Stimulated activated CD4-positive, alpha-beta T cell treated with anti-CD3 and anti-CD28 coated beads, Interleukin-2, amount 100 ng/mL, for 48 hours (primary cell): ENCODE measurements around the gene SREBF1.

ENCODE experiments used
- DNase-seq, 2 donors: peaks; one replicate each; pipeline ENCODE4 v3.0.0-alpha.2; 2020

SREBF1 gene

DNA sequence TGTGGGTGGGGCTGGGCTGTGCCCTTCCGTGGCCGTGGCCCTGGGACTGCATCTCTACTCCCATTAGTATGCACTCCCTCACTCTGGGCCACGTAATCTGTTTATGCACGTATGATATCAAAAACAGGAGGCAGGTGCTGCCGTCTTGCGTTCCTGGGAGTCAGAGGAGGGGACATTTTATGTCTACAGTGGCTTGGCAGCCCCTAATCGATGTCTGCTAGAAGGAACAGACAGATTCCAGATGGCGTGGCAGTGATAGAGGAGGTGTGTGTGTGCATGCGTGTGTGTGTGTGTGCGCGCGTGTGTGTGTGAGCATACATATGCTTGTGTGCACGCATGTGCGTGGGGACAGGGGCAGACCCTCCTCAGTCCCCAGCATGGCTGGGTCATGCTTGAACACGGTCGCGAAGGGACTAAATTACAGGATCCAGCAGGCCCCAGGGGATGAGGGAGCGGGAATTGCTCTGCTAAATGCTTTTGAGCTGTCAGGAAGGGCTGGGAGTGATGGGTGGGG lies 44.7 kb downstream of the SREBF1 start:
- DNase-seq, result no peak

DNA sequence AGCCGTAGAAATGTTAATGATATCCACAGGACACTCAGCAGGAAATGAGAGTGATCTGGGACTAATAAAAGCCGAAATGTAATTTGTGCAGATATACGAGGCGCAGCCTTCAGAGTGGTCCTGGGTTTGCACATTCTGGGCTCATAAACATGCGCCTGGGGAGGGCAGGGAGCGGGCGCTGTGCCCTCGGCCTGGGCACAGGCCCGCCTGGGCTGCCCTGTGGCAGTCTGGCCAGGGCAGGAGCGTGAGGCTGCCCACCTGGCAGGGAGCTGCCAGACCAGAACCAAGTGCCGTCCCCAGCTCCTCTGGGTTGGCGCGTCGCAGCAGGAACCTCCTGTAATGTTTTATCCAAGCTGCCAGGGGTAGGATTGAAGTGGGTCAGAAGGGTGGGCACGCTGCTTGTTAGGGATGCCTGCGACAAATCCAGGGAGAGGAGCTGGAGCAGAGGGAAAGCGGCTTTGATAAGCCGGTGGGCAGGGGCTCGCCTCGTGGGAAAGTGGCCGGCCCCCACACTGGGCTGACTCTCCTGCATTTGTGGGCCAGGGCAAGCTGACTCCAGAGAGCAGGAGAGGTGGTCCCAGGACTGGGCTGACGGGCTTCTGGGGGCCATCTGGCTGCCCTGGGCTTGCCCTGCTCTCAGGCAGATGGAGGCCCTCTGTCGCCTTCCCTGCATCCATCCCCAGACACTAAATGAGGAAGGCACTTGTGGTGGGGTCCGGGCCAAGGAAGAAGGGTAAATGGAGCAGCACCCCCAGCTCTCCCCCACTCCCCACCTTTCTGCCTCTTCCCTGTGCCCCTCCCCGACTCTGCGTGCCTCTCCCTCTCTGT lies 45.9 kb downstream of the SREBF1 start:
- DNase-seq, result no peak

DNA sequence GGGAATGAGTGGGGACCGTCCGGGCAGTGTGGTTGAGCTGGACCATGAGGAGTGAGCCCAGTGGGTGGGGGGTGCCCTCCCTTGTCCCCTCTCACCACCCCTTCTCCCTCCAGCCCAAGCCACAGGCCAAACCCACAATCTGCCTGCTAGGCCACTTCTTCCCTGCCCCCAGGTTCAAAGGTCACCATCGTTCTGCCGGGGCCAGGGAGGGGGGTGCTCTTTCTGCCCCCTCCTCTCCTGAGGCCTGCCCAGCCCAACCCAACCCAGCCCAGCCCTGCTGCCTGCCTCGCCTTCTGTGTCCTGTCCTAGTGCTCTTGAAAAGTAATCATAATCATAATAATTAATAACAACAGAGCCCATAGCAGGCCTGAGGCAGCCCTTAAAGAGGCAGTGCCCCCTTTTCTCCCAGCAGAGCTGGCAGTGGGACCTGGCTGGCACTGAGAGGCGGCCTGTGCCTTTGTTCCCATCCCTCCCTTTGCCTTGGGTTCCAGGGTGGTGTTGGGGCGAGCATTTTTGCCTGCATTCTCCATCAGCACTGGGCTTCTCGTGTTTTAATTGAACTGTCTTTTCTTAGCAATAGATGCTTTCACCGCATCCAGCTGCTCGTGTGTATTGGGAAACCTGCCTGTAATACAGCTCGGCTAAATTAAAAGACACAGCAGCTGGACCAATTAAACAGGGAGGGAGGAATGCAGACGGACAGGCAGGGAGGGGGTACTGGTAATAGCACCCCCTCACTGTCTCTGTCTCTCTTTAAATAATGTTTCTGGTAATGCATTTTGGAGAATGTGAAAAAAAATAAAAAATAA lies 46.8 kb downstream of the SREBF1 start:
- no peak for DNase-seq

DNA sequence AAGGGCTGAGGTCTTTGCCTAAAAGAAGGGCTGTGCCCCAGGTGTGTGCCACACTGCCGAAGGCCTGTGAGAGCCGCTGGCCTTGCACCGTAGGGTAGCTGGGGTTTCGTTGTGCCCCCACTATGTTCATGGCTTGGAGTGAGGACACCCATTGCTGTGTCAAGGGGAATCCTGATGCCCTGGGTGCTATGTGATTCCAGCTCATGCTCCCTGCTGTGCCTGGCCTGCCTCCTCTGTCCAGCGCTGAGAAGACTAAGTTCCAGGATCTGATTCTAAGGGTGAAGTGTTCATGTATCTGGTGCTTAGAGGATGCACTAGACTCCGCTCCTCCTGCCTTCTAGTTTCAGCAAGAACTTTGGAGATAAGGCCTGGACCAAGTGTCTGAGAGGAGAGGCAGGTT lies 47.4 kb downstream of the SREBF1 start:
- no peak for DNase-seq

DNA sequence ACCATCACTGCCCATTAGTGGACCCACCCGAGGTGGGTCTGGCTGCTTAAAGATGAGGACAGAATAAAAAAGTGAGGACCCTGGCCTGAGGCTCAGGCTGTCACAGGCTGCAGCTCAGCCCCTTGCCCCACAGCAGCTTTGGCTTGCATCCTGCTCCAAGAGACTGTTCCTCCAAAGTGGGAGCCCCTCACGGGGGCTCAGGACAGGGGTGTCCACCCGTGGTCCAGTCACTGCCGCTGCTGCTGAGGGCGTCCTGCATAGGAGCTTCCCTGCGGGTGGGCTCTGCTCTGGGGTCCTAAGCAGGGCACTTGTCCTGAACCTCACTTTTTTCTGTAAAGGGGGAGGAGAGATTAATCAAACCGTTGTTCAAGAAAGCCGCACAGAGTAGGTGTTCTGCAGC lies 47.8 kb downstream of the SREBF1 start:
- DNase-seq, result no peak

DNA sequence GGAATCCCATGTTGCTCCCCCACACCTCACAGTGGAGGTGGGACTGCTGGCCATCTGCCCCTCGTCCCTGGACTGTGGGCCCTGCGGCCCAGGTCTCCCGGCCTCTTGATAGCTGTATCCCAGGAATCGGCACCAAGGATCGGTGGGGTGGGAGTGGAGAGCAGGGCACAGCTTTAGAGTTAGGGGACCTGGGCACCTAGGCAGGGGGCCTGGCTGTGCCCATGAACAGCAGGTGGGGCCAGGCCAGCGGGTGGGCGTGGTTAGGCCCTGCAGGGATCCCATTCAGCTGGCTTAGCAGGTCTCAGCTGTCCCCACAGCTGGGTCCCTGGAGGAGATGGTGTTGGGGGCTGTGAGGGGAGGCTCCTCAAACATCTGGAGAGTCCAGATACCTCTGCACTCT lies 49.2 kb downstream of the SREBF1 start:
- no peak for DNase-seq

DNA sequence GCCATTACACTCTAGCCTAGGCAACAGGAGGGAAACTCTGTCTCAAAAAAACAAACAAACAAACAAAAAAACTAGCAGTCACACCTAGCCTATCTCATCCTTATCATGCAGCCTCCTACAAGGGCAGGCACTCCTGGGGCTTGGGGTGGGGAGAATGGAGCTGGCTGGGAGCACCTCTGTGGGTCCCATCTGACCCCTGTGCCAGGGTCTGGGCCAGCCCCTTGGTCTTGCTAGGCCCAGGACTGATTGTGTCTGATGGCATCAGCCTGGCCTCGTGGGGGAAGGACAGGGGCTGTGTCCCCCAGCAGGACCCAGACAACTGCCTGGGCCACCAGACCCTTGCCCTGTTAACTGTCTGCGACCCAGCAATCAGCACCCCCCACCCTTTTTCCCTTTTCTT lies 49.8 kb downstream of the SREBF1 start:
- no peak for DNase-seq

DNA sequence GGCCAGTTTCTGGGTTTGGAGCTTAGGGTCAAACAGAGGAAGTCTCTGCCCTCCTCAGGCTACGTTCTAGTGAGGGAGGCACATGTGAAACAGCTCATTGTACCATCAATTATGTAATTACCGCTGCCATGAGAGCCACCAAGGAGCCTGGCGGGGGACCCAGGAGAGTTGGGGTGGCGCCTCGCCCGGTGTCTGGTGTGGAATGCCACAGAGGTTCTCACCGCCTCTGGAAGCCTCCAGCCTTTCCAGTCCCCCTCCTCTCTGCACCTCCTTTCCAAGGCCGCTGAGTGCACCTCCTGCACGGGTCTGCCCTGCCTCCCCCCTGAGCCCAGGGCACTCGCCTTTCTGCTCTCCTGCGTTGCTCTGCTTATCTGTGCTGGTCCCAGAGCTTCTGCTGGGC lies 51.4 kb downstream of the SREBF1 start:
- DNase-seq, result no peak

DNA sequence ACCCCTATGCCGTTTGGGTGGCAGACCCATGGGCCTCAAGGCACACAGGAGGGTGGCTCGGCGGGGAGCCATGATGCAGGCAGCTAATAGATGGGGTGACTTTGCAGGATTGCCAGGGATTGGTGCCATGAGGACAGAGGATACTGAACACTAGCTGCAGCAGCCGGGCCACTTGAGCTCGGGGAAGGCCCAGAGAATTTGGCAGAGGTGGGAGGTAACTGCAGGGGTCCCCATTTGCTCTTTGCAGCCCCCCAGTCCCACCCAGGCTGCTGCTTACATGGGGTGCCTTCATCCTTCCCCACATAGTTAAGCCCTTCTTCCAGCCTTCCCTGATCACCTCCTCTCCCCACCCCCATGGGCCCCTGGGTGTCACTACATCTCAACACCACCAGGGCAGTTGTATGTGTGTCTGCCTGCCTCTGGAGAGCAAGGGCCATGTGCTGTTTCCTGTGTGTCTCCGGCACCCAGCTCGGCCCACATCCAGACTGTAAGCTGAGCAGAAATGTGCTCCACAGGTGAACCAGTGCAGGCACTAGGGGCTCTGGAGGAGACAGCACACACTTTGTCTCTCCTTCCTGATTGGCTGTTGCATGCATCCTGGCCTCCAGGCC lies 52.0 kb downstream of the SREBF1 start:
- no peak for DNase-seq

DNA sequence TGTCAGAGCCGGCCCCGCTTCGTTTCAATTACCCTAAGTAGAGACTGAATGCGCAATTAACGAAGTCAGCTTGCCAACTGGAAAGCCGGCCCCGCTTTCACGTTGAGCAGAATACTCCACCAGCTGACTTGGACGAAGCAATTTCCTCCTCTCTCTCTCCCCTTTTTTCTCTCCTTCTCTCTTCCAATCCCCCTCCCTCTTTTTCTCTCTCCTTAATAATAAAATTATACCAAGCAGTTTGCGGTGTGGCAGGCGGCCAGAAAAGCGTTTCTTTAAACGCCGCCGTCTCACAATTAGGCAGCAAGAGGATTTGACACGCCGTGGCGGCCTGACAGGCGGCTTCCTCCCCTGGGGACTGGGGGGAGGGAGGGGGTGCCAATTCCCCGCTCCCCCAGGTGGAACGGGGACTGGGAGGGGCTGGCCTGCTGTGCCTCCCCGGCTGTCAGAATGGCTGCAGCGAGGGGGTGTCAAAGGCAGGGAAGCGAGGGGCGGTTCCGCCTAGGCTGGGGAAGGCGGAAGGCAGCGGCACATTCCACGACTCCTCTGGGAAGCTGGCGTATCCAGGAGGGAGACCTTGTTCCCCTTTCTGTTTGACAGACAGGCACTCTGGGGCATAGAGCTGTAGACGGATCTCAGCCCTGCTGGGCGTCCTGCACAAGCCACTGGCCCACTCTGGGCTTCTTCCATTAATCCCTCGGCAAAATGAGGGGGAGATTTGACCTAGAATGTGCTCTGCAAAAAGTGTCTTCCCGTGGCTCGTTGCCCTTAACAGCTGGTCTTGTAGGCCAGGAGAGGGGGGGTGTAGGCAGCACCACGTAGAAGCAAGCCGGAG lies 52.7 kb downstream of the SREBF1 start:
- no peak for DNase-seq

DNA sequence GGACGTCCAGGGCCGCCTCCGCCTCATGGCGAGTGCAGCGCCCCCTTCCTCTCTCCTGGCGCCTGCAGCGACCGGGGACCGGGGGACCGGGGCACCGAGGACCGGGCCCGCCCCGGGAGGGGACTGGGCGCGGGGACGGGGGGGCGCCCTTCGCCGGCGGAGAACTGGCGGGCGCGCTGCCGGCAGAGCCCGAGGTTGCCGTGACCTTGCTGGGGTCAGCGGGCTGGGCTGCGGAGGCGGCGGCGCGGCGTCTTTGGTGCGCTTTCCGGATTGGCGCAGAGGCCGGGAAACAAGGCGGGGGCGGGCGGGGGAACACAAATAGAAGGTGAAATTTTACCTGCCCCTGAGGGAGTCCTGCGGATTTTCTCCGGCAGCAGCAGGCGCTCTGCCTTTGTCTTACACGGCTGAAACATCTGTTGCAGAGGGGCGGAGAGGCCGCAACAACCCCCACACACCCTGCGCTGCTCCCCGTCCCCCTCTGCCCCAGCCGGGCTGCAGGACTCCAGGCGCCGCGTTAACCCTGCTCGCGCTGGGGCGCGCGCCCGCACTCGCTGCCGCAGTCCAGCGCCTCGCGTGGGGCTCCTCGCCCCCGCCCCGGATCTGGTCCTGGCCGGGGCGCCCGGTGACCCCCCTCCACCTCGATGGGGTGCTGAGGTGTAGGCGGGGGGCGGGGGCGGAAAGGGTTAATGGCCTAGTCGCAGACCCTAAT lies 53.5 kb downstream of the SREBF1 start:
- DNase-seq, result peak in 1 of 2 donors; percentile 38

DNA sequence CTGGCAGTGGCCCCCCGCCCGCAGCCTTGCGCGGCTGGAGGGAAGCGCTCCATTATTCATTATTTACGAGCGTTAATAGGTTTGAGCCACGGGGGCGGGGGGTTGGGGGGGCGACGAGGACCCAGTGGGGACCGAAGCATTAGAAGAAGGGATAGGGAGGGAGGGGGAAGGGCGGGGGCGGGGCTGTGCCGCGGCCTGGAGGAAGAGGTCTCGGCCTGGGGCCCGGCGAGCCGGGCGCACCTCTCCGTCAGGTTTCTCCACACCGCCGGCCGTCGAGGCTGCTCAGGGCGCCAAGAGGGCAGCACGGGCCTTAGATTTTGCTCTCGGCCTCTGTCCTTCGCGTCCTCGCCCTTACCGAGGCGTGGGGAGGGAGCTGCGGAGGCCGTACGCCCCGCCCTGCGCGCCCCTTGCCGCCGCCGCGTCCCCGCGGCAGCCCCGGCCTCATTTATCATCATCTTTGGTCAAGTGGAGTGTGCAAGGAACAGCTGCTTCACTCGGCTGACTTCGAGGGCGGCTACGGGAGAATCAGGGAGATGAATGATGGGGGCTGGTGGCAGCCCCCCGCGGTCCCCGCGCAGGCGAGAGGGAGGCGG lies 54.2 kb downstream of the SREBF1 start:
- no peak for DNase-seq

DNA sequence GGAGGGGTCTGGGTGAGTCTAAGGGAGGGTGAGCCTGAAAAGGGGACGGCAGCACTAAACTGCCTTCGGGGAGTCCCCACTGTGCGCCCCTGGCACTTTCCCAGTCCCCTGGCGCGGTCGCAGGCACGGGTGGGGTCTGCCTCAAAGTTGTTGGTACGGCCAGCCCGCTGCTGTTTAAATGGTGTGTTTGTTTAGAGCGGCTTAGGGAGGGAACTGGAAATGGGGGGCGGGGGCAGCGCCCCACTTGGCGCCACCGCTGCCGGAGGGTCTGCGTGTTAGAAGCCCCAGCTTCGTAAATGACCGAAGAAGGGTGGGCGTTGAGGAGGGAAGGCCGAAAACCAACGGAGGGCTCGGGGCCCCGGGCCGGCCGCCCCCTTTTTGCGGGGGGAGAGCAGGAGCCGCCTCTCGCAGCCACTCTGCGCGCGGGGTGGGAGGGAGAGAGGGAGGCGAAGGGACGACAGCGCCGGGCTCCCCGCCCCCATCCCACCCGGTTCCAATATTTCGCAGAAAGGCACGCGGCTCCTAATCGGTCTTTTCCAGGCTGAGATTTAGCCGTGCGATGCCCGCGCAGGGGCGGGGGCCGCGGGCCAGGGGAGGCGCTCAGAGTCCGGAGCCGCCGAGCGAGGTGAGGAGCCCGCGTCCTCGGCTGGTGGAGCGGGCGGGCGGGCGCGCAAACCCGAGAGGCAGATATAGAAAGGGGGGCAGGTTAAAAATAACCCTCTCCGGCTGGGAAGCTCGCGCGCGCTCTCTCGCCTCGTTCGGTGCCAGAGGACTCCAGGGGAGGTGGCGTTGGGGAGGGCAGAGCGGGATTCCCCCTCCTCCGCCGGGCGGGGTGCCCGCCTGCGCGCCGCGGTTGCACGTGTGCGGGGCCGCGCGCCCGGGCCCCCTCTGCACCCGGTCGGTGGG lies 54.9 kb downstream of the SREBF1 start:
- DNase-seq, result no peak

DNA sequence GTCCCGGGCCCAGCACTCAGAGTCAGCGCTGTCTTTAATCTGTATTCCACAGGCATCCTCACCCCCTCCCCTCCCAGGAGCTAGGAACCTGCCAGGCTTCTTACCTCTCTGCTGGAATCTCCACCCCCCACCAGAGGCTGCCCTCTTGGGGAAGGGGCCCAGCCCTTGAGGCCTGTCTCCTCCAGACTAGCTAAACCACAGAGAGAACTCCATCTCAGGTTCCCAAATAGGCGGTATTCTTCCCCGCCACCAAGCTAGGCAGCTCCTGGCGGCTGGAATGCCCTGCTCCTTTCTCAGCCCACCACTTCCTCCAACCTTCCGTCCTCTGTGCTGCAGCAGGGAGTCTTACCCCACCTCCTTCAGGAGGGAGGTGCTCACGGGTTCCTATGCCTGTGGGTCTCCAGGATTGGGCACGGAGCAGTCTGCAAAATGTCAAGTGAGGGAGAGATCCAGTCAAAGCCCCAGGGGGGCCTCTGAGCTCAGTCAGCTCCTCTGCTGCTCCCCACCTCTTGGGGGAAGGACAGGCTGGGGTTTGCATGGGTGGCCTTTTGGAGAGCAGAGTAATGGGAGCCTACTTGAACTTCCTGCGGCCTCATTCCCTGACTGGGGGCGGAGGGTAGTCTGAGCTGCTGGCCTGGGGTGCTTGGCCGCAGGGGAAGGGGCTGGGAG lies 55.7 kb downstream of the SREBF1 start:
- DNase-seq, result no peak

DNA sequence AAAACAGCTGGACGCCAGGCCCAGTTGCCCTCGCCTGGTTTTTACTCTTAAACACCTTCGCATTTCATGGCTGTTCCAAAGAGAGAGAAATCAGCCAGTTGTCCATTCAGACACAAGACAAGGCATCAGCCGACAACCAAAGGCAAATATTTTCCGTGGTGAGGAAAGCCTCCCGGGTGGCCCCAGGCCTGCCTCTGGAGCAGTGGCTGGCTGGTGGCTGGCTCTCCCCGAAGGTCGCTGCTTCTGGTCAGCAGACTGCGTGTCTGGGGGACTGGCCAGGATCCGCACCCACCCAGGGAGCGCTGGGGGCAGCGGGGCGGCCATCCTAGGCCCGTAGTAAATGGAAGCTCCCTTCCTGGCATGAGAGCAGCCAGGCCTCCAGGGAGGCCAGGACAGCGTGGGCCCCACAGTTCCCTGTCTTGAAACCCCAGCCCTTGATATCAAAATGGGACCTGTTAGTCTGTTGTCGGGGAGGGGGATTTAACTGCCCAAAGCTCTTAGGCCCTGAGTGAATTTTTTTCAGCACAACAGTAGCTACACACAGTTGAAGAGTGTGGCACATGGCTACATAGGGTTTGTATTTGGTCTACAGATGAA lies 57.7 kb downstream of the SREBF1 start:
- DNase-seq, result no peak

DNA sequence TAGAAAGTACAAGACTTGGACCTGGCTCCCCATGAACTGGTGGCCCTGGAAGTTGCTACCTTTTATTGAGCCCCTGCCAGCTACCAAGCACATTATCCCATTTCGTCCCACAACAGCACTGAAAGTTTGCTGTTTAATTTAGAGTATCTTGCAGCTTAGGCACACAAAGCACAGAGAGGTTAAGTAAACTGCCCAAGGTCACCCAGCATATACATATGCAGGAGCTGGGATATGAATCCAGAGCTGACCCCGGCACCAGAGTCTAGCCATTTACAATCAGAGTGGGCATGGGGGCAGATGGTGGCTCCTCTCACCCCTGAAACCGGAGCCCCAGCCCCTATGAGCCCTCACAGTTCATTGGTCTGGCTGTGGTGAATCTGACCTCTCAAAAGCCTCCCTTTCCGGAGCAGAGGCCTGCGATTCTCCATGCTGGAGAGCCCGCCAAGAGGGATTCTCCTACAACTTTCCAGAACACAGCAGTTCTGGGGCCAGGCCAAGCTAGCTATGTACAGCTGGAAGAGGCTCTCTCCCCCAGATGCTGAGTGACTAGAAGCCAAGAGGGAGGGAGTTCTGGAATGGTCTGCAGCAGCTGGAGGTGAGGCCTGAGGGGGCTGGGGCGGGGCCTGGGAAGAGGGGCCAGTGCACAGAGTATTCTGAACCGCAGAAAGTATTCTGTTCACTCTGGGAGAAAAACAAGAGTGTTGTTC lies 58.3 kb downstream of the SREBF1 start:
- DNase-seq, result no peak

DNA sequence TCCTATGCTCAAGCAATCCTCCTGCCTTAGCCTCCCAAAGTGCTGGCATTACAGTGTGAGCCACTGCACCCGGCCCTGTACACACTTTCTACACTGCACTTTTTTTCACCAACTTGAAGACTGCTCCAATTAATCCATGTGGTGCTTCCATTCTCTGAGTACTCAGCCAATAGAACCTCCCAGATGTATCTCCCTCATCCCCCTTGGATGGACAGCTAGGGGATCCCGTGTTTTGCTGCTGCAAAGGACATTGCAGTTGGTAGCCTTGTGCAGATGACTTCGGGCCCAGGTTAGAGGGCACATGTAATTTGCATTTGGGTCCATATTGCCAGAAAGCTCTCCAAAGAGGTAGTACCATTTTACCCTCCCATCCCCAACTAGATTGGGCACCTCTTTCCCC lies 59.9 kb downstream of the SREBF1 start:
- DNase-seq, result no peak

DNA sequence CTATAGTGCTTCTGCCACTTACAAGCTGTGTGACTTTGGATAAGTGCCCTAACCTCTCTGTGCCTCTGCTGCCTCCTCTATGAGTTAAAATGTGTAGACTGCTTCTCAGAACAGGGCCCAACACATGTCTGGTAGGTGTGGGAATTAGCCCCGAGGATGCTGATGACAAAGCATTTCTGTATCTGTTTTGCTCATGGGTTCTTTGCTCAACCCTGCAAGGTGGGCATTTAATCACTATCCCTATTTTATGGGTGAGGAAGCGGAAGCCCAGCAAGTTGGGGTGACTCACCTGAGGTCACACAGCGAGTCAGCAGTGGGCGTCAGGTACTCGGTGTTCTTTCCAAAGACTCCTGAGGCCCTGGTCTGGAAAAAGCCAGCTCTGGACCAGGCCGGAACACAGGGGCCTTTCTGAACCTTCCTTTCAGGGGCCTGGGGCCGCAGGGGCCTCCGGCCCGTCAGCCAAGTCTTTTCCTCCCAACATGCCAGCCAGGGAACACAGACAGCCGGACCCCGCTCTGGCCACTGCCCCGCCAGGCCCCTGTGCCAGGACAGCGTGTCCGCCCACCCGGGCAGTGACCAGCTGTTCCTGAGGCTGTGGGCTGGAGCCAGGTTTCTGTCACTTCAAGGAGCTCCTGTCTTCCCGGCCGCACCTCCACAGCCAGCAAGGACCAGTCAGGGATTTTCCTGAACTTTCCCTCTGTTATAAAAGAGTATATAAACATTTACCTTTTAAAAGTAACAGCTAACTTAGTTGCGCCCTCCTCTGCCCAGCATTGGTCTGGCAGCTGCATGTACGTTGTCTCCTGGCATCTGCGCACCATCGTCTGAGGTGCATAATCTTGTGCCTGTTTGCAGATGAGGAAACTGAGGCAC lies 62.5 kb downstream of the SREBF1 start:
- DNase-seq, result no peak
